Left hindlimb (tissue), 1 donor: ENCODE measurements around the gene SUSD6.
"Not testable (repeated sequence)": the region's sequence is repeated elsewhere in the genome, so short reads cannot be mapped to it uniquely, and the experiment has no call there.

Source experiments
- DNase-seq: peaks from one replicate; pipeline ENCODE4 v3.0.0-alpha.2; 2018

Gene SUSD6

GRCh38 chr14:69699243-69699642 is 87.8 kb downstream of the SUSD6 start:
- DNase-seq, result not testable (repeated sequence)

GRCh38 chr14:69699748-69700303 is 88.4 kb downstream of the SUSD6 start:
- DNase-seq, result no peak

GRCh38 chr14:69700575-69700974 is 89.2 kb downstream of the SUSD6 start:
- no peak for DNase-seq

DNA sequence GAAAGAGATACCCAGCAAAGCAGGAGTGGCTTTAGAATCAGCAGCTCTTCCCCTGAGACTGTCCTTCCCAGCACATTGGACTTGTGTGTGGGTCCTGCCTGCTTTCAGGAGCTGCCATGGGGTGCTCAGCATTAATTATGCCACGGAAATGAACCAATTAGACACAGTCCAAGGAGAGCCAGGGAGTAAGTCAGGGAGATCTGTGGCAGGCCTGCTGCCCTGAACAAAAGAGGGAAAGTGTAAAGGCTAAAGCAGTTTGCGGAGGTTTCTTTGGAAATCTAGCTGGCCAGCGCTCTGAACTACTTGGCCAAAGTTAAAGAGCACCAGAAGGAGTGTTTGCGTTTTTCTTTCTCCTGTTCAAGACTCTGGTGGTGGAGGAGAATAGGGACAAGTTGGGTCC is 89.9 kb downstream of the SUSD6 start:
- no peak for DNase-seq

GRCh38 chr14:69701857-69702256 is 90.5 kb downstream of the SUSD6 start:
- DNase-seq, result no peak

DNA sequence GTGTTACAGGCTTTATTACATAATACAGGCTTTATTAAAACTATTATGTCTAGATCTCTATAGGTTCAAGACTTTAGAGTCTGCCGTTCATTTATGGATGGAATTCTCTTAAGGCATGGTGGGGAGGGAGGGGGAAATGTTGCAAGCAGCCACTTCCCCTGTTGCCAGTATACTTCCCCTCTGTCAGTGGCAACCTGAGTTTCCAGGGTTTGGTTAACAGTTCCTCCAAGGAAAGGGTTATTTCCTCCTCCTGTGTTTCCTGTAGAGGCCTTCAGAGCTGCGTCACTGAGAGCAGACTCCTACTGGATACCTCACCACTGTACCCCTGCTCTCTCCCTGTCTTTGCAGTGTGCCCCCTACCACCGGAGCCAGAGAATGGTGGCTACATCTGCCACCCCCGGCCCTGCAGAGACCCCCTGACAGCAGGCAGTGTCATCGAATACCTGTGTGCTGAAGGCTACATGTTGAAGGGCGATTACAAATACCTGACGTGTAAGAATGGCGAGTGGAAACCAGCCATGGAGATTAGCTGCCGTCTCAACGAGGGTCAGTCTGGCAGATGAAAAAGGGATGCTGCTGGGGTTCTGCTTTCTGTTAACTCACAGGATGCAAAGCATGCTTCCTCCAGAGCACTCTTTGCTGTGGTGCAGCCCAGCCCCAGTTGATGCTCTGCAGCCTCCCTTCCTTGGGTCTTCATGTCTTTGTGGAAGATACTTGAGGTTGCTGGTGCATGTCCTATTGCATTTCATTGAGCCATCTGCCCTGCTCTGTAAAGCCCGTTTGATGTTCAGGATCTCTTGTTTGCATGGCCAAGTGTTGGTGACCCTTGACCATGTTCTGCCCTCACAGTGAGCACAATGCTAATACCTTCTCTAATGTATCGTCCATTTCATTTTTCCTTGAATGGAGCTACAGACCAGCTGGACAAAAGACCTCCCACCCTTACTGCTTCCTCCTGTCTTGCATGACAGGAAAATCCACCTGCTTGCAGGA is 91.9 kb downstream of the SUSD6 start:
- DNase-seq, result no peak

- DNase-seq, result no peak
Observed at GRCh38 chr14:69704319-69704718, 92.9 kb downstream of the SUSD6 start.

DNA sequence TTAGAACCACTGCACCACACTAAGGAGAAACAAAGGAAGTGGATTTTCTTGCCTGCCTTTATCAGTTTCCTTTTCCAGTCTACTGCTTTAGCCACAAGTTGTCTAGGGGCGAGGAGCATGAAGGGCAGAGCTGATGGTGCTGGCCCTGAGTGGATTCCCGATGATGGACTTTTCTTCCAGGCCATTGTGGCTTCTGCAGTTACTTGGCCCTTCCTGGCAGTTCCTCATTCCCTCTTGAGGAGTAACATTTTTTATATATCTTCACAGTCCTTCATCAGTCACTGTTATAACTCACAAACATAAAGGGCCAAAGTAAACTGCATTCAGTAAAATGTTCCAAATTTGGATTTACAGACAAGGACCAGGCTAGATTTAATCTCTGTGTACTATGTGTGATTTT is 94.3 kb downstream of the SUSD6 start:
- DNase-seq, result no peak

DNA sequence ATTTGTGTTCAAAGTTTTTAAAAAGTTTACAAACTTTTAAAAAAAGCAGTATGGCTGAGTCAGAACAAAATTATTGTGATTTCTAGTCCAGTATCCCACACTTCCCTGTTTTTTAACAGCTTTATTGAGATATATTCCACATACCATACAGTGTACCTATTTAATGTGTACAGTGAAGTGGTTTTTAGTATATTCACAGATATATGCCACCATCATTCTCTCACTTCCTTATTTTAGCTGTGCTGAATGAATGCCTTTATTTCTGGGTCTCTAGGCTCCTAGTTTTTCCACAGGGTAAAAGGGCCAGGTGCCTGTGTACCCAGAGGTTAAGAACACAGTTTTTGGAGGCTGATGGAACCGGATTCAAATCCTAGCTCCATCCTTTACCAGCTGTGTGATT is 96.7 kb downstream of the SUSD6 start:
- no peak for DNase-seq

DNA sequence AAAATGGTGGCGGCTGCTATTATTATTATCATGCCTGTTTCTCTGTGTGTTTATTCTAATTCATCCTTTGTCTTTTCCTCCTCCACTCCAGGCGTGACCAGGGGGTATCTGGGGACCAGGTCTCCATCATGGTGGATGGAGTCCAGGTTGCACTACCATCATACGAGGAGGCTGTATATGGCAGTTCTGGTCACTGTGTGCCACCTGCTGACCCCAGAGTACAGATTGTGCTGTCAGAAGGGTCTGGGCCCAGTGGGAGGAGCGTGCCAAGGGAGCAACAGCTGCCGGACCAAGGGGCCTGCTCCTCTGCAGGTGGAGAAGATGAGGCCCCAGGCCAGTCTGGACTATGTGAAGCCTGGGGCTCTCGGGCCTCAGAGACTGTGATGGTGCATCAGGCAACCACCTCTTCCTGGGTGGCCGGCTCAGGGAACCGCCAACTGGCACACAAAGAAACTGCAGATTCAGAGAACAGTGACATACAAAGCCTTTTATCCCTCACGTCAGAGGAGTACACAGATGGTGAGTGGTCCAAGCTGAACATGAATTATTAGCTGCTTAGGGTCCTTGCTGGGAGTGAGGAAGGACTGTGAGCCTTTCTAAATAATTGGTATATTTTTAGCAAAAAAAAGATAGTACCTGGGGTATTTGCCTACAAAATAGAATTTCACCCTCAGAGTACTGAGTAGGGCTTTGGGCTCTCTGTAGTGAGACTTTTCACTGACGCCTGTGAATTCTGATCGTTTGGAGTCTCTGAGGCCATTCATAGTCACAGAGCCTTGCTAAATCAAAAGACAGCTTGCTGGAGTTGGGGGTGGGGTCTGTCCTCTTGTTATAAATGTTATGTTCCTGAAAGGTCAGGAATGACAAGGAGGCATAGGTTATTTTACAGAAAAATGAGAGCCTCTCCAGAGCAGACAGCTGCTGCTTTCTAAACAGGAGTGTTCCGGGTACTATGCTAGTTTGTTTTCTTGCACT is 97.5 kb downstream of the SUSD6 start:
- no peak for DNase-seq

GRCh38 chr14:69710378-69710777 is 99.0 kb downstream of the SUSD6 start:
- no peak for DNase-seq

- DNase-seq, result peak; percentile 86
Observed at GRCh38 chr14:69711065-69711464, 99.7 kb downstream of the SUSD6 start.

DNA sequence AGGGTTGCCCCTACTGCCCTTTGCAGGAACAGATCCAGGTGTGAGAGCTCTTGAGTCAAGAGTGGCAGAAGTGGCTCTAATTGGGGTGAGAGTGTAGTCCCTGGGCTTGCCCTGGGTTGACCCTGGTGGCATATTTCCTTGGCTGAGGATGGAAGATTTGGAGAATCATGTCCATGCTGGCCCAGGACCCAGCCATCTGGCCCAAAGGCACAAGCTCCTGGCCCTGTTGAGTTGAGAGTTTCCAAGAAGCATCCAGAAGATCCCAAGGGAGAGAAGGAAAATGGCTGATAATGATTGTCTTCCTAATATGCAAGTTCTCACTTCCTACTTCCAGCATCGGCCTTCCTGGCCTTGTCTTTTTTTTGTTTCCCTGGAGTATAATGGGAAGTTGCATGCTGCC is 100.1 kb downstream of the SUSD6 start:
- no peak for DNase-seq

DNA sequence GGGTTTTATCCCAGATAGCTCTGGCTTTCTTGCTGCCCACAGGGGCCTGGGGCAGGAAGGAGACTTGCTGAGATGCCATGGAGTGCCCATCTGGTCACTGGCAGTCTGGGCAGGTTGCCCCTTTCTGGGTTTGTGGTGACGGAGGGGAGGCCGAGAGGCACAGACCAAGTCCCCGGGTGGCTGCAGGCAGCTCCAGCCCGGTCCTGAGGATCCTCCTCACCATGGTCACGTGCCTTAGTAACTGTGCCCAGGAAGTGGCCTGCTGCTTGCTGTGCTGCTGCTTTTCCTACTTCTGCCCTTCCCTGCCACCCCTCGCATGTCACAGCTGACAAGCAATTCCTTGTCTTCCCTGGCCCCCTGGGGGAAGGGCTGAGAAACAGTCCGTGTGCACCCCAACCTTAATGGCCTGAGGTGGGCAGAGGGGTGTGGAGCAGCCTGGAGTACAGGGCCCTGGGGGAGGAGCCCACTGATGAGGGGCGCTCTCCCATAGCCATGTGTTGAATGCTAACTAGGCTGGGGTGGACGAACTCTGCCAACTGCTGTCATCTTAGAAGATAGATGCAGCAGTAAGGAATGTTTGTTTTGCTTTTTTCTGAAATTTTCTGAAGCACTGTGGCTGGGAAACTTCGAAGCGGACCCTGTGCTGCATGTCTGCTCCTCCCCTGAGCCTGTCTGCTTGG is 100.6 kb downstream of the SUSD6 start:
- no peak for DNase-seq

DNA sequence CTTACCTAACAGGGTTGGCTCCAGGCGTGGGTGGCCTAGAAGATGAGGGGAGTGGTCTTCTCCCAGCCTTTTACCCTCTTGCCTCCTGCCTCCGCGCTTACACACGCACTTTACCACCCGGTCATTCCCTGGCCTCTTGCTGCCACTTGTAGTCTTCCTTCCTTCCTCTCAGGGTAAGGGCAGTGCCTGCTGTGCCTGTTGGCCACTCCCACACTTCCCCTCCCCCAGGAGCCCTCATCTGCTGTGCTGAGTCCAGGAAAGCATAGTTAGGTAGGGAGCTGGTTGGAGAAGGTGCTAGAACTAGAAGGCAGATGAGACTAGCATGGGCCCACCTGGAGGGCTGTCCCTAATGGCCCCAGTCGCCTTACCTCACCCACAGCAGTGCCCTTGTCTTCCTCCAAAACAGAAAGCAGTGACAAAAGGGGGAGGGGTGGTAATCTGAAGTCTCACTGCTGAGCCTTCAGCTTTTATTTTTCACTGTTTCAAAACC is 101.2 kb downstream of the SUSD6 start:
- no peak for DNase-seq

DNA sequence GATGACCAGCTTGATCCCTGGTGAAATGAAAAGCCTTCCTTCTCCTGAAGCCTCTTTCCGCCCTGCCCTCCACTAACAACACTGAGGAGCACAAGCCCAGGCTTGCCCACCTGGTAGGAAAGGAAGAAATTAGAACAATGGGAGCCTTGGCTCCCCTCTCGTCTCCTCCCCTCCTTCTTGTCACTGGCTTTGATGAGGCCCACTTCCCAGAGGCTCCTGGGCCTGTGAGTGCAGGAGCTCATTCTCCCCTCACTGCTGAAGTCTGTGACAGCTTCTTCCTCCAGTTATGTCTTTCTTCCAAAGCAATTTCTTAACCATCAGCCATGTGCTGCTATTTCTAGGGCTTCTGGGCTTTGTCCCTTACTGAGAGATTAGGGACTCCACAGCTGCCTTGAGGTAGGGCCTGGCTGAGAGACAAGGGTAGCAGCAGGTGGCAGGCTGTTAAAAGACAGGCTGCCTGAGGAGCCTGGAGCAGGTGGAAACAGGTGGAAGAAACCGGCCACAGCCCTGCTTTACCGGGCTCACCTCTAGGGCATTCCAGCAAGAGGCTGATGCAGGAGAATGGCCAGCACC is 101.9 kb downstream of the SUSD6 start:
- DNase-seq, result no peak

DNA sequence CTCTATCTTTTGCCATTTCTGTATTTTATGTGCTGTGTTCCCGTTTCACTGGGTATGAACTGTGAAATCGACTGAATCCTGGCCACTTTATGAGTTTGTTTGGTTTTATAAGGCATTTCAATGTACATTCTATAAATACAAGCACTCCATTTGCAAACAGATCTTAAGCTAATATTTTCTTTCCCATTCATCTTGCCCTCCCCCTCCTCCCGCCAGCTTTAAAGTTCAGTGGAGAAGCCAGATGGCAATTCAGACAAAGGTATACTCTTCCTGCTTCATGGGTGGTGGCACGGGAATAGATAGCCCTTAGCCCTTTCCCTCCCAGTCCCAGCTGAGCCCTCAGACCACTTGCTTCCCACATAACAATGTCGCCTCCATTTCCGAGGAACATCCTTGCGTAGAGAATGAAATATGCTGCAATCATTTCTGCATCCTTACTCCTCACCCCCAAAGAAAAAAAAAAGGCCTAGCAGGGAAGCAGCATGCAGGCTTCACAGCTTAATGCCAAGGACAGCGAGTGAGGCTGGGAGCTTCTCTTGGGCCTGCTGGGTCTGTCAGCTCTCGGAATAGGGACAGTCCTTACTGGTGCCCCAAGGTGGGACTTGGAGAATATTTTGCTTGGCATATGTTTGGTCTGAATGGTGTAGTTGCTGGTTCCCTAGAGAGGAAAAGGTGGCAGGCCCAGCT is 102.7 kb downstream of the SUSD6 start:
- DNase-seq, result no peak

DNA sequence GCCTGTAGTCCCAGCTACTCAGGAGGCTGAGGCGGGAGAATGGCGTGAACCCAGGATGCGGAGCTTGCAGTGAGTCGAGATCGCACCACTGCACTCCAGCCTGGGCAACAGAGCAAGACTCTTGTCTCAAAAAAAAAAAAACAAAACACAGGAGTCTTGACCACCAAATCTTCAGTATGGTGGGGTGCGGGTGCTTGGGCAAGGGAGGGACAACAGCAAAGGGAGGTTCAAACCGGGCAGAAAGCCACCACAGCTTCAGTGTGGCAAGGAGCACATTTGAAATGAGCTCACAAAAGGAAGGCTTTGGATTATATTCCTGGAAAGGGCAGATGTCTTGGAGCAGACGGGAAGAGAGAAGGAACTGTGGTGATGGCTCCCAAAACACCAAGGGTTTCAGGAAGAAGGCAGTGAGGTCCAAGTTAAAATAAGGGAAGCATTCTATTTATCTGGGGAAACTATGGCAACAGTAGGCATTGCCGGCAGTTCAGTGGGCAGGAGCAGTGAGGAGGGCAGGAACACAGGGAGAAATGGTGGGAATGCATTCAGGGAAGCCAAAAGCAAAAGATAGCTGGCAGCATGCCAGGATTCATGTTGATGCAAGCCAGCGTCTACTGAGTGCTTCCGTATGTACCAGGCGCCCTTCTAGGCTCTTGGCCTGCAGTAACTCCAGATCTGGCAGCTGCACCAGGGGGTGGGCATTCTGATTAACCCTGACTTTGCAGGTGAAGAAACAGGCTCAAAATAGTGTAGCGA is 104.5 kb downstream of the SUSD6 start:
- DNase-seq, result peak; percentile 86

GRCh38 chr14:69716478-69717187 is 105.2 kb downstream of the SUSD6 start:
- DNase-seq, result no peak

DNA sequence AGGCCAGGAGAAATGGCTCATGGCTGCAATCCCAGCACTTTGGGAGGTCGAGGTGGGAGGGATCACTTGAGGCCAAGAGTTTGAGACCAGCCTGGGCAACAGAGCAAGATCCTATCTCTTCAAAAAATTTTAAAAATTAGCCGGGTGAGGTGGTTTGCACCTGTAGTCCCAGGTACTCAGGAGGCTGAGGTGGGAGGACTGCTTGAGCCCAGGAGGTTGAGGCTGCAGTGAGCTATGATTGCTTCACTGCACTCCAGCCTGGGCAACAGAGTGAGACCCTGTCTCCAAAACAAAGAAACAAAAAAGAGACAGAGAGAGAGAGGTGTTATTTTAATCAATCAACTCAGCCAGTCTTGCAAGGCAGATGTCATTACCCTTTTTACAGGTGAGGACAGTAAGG is 107.2 kb downstream of the SUSD6 start:
- DNase-seq, result not testable (repeated sequence)
